Upper lobe of left lung (tissue), 4 donors: ENCODE data around the gene HIF1A.

Source experiments
- CTCF ChIP-seq, 6 experiments: fragments of 450-650 bp in 4 of 6; fragments of 200-600 bp in 2 of 6; sonication (generic) in 2 of 6; IDR thresholded peaks; one replicate each; pipeline ENCODE4 v1.5.1; 2016 to 2019; ENCODE audit warnings: antibody characterized with exemption in 6 of 6
- POLR2AphosphoS5 ChIP-seq, 2 donors: sonication (generic); formaldehyde crosslinking; IDR thresholded peaks; one replicate each; pipeline ENCODE4 v1.5.1; 2017; ENCODE audit warnings: antibody characterized with exemption in 2 of 2

- TF ChIP-seq POLR2AphosphoS5 (IDR thresholded peaks at IDR 0.05) (no peak), CTCF (IDR thresholded peaks at IDR 0.05) (no peak)
Observed at GRCh38 chr14:61705017-61705416, 9.7 kb downstream of the HIF1A start.
